Stimulated activated memory B cell treated with anti-CD40 and anti-IgM and Interleukin-4, amounts not matched to agents 10 μg/mL and 1 μg/mL and 100 μg/mL, for 72 hours (primary cell): ENCODE results near the gene RGS12.

Source experiments
- ATAC-seq: fragments of 150-1000 bp; cut with Tn5 transposase; 2 replicates; pipeline ENCODE4 v1.10.0; 2021
- H3K27ac Mint-ChIP-seq: one replicate; pipeline ENCODE4 v1.8.0; 2022; ENCODE audit warnings: mild to moderate bottlenecking, mixed read lengths
- H3K27me3 Mint-ChIP-seq: one replicate; pipeline ENCODE4 v1.8.0; 2022; ENCODE audit warnings: mixed read lengths
- H3K36me3 Mint-ChIP-seq: one replicate; pipeline ENCODE4 v1.8.0; 2022; ENCODE audit warnings: mixed read lengths
- H3K4me1 Mint-ChIP-seq: one replicate; pipeline ENCODE4 v1.8.0; 2022; ENCODE audit warnings: mixed read lengths
- H3K4me3 Mint-ChIP-seq: one replicate; pipeline ENCODE4 v1.8.0; 2022; ENCODE audit warnings: mild to moderate bottlenecking, moderate library complexity, mixed read lengths
- H3K9me3 Mint-ChIP-seq: one replicate; pipeline ENCODE4 v1.8.0; 2022; ENCODE audit warnings: mixed read lengths

RGS12 gene

DNA sequence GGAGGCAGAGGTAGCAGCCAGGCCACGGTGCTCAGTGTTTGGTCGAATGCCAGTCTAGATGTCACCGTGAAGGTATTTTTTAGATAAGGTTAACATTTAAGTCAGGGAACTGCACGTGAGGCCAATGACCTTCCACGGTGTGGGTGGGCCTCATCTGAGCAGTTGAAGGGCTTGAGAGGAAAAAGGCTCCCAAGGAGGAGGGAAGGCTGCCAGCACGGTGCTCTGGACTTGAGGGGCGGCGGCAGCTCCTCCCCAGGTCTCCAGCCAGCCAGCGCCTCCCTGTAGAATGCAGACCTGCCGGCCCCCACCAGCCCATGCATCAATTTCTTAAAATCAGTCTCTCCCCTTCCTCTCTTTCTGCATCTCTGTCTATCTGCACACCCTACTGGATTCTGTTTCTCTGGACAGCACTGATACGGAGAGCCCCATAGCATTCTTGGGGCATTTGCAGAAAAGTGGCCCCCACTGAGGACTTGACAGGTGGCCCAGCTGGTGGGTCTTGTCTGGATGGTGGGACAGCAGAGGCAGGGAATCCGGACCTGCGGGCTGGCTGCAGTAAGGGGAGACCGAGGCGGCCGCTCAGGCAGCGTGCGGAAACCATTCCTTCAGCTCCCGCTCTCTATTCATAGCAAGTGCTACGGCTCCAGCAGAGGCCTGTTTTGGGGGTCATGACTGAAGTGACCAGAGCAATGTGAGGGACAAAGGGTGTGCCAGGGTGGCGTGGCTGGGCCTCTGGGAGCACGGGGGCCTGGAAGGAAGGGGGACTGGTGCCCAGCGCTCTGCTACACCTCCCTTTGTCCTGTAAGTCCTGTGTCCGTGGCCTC, 7.9 kb upstream of the RGS12 start:
- ATAC-seq = no peak
- Mint-ChIP-seq H3K36me3 (peaks cover 5% of the 10 kb centered on the region), H3K27ac (no peak overlapping the region), H3K4me3 (no peak overlapping the region), H3K27me3 (no peaks in the 10 kb centered on the region), H3K4me1 (peaks cover 15% of the 10 kb centered on the region), H3K9me3 (peaks cover 7% of the 10 kb centered on the region)

DNA sequence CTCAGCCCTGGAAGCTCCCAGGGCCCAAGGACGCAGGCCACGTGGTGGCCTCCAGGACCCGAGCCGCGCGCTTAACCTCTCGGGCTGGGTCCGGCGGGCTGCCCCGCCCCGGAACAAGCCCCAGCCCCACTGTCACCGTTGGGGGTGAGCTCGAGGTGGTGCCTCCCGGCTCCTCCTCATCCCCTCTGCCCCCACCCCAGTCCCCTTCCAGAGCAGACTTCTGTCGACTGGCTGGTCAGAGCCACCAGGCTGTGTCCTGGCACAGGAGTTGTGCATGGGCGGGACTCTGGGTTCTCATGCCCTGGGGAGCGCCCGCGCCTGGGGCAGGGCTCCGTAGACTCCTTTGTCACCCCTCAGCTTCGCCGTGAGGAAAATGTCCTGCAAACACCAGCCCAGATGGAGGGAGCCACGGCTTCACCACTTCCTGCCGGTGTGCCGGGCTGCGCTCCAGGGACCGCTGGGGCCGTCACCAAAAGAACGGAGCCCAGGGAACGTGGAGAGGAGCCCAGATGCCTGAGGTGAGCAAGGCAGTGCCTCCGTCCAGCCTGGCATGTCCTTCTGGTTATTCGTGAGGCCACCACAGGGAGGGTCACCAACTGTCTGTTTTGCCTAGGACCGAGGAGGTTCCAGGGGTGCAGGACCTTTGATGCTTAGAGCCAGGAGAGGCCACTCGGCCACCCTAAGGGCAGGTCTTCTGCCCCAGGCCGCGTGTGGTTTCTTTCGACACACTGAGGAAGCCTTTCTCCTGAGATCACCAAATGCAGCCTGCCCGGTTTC, 7.1 kb upstream of the RGS12 start:
- peak; percentile 61 for ATAC-seq
- Mint-ChIP-seq H3K4me3 (peak overlapping the region; percentile 28), H3K27ac (peak overlapping the region; percentile 60), H3K36me3 (peaks cover 1% of the 10 kb centered on the region), H3K27me3 (no peaks in the 10 kb centered on the region), H3K9me3 (peaks cover 5% of the 10 kb centered on the region), H3K4me1 (peaks cover 15% of the 10 kb centered on the region)

DNA sequence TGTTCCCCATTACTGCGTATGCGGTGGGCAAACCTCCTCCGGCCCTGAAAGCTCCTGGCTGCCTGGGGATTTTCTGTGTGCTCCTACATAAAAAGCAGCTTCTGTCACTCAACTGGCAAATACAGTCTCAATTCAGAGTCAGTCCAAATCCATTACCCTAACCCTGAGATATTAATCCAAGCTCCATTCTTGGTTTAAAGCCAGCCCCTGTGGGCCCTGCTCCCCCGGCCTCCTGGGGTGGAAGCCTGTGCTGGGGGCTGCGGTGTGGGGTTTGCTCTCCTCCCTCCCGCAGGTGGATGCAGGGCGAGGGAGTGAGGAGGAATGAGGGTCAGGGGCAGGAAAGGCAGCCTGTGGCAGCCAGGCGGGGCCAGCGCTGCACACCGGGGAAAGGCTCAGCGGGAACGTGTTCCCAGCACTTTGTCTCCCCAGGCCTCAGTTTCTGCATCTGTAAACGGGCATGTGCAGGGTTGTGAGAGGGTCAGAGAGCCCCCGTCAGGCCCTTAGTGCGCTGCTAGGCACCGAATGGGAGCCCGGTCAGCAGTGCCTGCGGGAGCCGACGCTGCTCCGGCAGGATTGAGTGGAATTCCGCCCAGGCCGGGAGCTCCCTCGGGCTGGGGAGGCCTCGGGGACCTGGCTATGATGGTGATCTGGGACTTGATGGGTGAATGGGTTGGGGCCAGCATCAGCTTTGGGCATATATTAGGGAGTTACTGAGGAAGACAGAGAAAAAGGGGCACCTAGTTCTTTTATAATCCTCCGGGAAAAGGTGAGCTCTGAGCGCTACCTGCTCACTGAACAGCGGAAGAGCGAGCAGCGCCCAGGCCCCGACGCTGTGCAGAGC, 6.3 kb upstream of the RGS12 start:
- H3K4me3 Mint-ChIP-seq = no peak overlapping the region
- peak; percentile 93 for ATAC-seq
- peaks cover 4% of the 10 kb centered on the region for H3K9me3 Mint-ChIP-seq
- peak overlapping the region; percentile 60 for H3K27ac Mint-ChIP-seq
- H3K27me3 Mint-ChIP-seq = peaks cover 4% of the 10 kb centered on the region
- H3K36me3 Mint-ChIP-seq = no peaks in the 10 kb centered on the region
- peaks cover 17% of the 10 kb centered on the region for H3K4me1 Mint-ChIP-seq

DNA sequence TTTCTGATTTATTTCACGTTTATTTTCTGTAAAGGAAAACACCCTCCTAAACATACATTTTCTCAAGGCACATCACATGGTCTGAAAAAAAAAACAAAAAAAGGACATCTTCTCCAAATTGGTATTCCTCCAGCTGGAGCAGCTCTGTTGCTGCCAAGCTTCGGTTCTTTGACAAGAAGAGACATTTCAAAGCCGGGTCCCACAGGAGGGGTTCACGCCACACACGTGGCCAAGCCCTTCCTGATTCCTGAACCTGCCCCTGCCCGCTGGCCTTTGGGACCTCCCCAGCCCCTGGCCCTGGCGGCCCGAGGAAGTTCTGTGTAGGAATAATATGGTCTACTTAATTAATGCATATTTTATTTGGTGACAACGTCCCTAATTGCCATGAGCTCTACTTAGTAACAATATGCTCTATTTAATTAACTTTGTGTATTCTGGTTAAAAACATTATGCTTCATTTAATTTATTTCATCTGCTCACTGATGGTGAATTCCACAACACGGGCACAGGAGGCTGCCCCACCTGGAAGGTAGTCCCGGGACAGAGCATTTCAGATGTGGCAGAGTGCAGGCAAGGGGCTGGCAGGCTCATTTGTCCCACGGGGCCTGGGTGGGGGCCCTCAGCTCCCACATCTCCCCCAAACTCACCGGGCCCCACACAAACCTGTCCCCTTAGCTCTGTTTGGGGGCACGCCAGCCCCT, 5.4 kb upstream of the RGS12 start:
- Mint-ChIP-seq H3K4me1 (peaks cover 23% of the 10 kb centered on the region), H3K27me3 (peaks cover 9% of the 10 kb centered on the region), H3K36me3 (no peaks in the 10 kb centered on the region), H3K27ac (no peak overlapping the region), H3K4me3 (no peak overlapping the region), H3K9me3 (no peaks in the 10 kb centered on the region)
- no peak for ATAC-seq

DNA sequence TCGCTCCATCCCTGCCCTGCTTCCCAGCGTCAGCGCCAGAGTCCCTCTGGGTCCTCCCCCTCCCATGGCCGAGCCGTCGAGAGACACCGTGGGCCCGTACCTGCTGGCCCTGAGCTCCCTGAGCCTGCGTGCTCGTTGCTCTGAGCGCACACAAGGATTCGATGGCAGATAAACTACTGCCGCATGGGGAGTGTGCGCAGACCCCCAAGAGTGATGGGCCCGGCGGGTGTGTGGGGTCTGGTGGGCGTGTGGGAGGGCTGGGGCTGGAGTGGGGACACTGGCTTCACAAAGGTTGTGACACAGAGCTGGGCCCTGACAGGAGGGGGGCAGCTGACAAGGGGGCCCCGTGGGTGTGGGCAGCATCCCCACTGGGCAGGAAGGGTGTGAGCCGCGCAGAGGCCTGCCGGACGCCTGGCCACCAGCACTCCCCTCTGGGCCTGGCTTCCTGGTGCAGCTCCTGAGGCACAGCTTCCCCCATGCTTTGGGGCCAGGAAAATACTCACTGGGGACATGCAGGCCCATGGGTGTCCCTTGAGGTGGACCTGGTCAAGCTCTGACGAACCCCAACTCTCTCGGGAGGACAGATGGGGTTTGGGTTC, 4.8 kb upstream of the RGS12 start:
- ATAC-seq = no peak
- Mint-ChIP-seq H3K9me3 (no peaks in the 10 kb centered on the region), H3K27ac (no peak overlapping the region), H3K27me3 (peaks cover 9% of the 10 kb centered on the region), H3K36me3 (no peaks in the 10 kb centered on the region), H3K4me1 (peaks cover 23% of the 10 kb centered on the region), H3K4me3 (no peak overlapping the region)

DNA sequence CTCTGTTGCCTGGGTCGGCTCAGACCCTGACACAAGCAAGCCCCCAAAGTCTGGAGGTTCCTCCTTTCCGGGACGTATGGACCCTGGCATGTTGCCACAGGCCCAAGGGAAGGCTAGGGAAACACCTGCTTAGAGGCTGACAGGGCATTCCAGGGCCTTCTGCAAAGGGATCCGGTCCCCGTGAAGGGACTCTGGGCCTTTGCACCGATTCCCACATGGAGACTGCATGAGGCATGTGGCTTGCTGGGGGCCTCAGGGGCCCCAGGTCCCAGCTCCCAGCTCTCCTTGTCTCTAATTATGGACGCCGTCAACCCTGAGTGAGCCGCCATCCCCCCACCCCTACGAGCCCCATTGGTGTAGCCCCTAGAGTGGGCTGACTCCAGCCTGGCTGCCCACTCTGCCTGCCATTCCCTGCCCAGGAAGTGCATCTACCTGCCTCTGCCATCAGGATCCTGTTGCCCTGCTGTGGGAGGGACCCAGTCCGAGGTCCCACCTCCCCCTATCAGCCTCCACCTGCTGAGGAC, 4.2 kb upstream of the RGS12 start:
- Mint-ChIP-seq H3K36me3 (no peaks in the 10 kb centered on the region), H3K9me3 (no peaks in the 10 kb centered on the region), H3K27me3 (peaks cover 9% of the 10 kb centered on the region), H3K4me3 (no peak overlapping the region), H3K4me1 (peaks cover 27% of the 10 kb centered on the region), H3K27ac (no peak overlapping the region)
- no peak for ATAC-seq

DNA sequence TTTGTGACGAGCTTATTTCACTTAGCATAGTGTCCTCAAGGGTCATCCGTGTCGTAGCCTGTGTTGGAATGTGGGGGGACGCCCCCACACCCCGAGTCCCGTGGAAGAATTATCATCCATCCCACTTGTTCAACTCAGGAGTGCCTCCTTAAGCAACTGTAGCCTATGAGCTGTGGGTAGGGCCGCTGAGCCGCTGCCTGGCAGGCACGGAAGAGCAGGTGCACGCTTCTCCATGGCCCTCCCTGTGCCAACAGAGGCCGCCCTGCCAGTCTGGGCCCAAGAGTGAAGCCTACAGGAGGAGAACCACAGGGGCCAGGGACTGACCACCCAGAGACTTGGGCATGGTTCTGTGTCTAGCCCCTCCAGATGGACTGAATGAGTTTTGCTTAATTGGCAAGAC, 2.3 kb upstream of the RGS12 start:
- Mint-ChIP-seq H3K27me3 (peaks cover 9% of the 10 kb centered on the region), H3K27ac (no peak overlapping the region), H3K4me1 (peaks cover 30% of the 10 kb centered on the region), H3K4me3 (no peak overlapping the region), H3K9me3 (no peaks in the 10 kb centered on the region), H3K36me3 (no peaks in the 10 kb centered on the region)
- ATAC-seq = no peak

DNA sequence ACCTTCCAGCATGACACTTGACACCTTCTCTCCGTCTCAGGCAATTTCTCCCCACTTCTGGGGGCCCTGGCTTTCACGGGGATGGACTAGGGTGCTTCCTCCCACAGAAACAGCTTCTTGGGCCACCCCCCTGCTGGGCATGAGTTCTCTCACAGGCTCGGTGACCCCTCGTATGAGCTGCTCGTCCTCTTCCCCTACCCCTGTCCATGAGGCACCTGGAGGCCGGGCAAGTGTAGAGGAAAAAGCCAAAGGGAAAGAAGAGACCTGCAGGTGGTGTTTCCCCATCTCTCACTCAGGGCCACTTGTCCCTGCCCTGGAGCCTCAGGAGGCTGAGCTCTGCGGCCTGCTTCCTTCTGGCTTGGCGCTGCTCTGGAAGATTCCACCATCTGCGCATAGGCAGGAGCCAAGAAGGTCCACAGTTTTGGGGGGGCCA, 1.9 kb upstream of the RGS12 start:
- H3K9me3 Mint-ChIP-seq = no peaks in the 10 kb centered on the region
- H3K4me3 Mint-ChIP-seq = no peak overlapping the region
- H3K4me1 Mint-ChIP-seq = peaks cover 27% of the 10 kb centered on the region
- H3K27me3 Mint-ChIP-seq = peaks cover 9% of the 10 kb centered on the region
- ATAC-seq = no peak
- no peak overlapping the region for H3K27ac Mint-ChIP-seq
- no peaks in the 10 kb centered on the region for H3K36me3 Mint-ChIP-seq

DNA sequence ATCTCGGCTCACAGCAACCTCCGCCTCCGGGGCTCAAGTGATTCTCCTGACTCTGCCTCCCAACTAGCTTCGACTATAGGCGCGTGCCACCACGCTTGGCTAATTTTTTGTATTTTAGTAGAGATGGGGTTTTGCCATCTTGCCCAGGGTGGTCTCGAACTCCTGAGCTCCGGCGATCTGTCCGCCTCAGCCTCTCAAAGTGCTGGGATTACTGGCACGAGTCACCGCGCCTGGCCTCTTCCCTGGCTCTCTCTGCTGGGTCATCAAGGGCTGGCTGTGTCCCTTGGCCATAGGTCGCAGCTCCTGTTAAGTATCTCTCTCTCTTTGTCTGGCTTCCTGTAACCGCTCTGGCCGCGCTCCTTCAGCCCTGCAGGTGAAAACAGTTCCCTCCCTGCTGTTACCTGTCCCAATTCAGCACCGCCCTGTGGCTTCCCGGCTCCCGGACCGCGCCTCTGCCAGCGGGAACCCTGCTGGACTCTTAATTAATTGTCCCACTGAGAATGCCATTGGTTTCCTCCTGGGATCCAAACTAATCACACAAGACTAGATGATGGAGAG, 1.3 kb upstream of the RGS12 start:
- H3K36me3 Mint-ChIP-seq = no peaks in the 10 kb centered on the region
- H3K4me3 Mint-ChIP-seq = peak overlapping the region; percentile 88
- ATAC-seq = no peak
- peak overlapping the region; percentile 26 for H3K27ac Mint-ChIP-seq
- H3K27me3 Mint-ChIP-seq = peaks cover 9% of the 10 kb centered on the region
- H3K4me1 Mint-ChIP-seq = peaks cover 21% of the 10 kb centered on the region
- H3K9me3 Mint-ChIP-seq = no peaks in the 10 kb centered on the region

DNA sequence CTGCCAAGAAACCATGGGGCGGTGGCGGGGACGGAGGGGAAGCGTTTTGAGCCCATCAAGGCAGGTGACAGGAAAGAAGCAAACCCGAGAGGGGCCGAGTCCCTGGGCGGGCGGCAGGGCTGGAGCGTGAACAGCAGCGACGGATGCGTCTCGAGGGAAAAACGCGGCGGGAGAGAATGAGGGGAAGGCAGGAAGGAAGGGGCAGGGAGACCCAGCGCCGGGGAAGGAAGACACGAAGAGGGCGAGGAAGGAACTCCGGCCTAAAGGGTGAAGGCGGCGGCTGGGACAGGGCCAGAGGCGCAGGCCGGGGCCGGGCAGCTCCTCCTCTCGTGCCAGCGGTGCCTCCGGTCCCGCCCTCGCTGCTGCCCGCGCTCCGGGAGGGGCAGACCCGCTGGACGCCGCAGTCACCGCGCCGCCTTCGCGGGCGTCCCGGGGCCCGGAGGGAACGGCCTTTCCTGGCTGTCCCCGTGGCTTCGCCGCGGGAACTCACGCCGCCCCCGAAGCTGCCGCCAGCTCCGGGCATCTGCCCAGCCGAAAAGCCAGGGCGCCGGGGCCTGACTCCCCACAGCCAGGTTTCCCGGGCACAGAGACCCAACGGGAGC, 751 bp upstream of the RGS12 start:
- Mint-ChIP-seq H3K4me1 (peaks cover 16% of the 10 kb centered on the region), H3K27ac (peak overlapping the region; percentile 26), H3K9me3 (no peaks in the 10 kb centered on the region), H3K27me3 (peaks cover 9% of the 10 kb centered on the region), H3K36me3 (no peaks in the 10 kb centered on the region), H3K4me3 (peak overlapping the region; percentile 88)
- peak; percentile 47 for ATAC-seq

DNA sequence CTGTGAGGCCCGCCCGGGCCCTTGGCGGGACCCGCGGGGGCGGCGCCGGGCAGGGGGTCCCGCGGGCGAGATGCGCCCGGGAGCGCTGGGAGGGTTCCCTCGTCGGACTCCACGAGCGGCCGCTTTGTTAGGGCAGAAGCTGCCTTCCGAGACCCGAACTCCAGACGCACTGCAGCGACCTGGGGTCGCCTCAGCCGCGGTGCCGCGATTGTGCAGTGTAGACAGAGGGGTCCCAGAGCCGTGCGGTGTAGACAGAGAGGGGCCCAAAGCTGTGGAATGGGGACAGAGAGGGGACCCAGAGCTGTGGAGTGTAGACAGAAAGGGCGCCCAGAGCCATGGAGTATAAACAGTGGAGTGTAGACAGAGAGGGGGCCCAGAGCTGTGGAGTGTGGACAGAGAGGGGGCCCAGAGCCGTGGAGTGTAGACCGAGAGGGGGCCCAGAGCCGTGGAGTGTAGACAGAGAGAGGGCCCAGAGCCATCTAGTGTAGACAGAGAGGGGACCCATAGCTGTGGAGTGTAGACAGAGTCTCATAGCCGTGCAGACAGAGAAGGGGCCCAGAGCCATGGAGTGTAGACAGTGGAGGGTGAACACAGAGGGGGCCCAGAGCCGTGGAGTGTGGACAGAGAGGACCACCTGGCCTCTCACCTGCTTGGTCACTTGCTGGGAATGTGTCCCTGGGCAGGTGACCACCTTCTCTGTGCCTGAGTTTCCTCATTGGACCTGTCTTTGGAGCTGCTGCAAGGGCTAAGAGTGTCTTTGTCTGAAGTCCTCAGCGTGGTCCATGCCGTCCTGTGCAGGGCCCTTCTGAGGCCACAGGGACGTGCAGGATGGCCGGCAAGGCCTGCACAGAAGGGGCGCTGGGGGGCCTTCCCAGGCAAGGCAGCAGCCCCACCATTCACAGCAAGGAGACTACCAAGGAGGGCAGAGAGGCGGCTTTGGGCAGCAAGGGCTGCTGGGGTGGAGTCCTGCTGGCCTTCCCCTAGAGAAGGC, 875 bp downstream of the RGS12 start:
- Mint-ChIP-seq H3K9me3 (peaks cover 3% of the 10 kb centered on the region), H3K27me3 (peaks cover 9% of the 10 kb centered on the region), H3K4me1 (peaks cover 16% of the 10 kb centered on the region), H3K27ac (no peak overlapping the region), H3K4me3 (peak overlapping the region; percentile 54), H3K36me3 (no peaks in the 10 kb centered on the region)
- no peak for ATAC-seq

DNA sequence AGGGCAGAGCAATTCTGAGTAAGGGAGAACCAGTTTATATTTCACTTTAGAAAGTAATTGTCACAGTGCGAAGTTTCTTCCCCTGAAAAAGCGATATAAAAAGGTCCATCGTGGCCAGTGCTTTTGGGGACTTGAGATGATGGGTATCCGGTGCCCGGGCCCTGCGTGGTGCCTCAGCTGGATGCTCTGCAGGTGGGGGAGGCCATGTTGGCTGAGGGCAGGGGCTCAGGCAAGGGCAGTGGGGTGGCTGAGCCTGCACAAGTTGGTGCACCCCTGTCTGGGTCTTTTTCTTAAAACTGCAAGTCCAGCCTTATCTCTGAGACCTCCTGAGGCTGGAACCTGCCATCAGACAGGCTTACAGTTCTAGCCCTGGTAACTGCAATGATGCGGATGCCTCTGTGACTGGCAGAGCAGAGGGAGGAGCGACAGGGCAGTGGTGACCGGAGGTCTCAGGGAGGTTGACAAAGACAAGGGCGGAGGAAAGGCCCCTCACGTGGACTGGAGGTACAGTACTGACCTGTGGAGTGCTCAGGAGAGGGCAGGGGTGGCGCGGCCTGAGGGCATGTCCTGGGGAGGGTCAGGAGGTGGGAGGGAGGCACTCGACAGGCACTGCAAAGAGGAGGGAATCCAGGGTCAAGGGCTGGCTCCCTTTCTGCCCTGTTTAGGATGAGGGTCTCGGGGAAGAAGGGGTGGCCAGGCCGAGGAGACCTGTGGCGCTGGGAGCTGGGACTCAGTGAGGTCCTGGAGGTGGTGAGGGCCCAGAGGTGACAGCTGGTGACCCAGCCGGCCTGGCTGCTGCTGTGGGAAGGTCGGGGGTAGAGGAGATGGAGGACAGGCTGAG, 1.8 kb downstream of the RGS12 start:
- H3K4me3 Mint-ChIP-seq = no peak overlapping the region
- peaks cover 3% of the 10 kb centered on the region for H3K9me3 Mint-ChIP-seq
- H3K36me3 Mint-ChIP-seq = no peaks in the 10 kb centered on the region
- peaks cover 16% of the 10 kb centered on the region for H3K4me1 Mint-ChIP-seq
- ATAC-seq = no peak
- H3K27me3 Mint-ChIP-seq = peaks cover 9% of the 10 kb centered on the region
- no peak overlapping the region for H3K27ac Mint-ChIP-seq
